Activated CD4-positive, alpha-beta T cell treated with anti-CD3 and anti-CD28 coated beads, Interleukin-10, Interleukin-2, amounts not matched to agents 100 ng/mL and 50 ng/mL, durations not matched to agents 16 hours and 8 hours (primary cell): ENCODE data around the gene SNAI1.
"Not testable (repeated sequence)": the region's sequence is repeated elsewhere in the genome, so short reads cannot be mapped to it uniquely, and the experiment has no call there.

Experiments
- DNase-seq: peaks from one replicate; pipeline ENCODE4 v3.0.0-alpha.2; 2020

Gene SNAI1

GRCh38 chr20:49964964-49965780 lies 17.6 kb upstream of the SNAI1 start:
- DNase-seq: peak; percentile 31

- DNase-seq: no peak
Measured at GRCh38 chr20:49965781-49966305, 16.9 kb upstream of the SNAI1 start.

GRCh38 chr20:49966861-49967260 lies 15.9 kb upstream of the SNAI1 start:
- no peak for DNase-seq

GRCh38 chr20:49969234-49969633 lies 13.5 kb upstream of the SNAI1 start:
- no peak for DNase-seq

GRCh38 chr20:49969946-49970345 lies 12.8 kb upstream of the SNAI1 start:
- DNase-seq: no peak

GRCh38 chr20:49970498-49970897 lies 12.3 kb upstream of the SNAI1 start:
- DNase-seq: no peak

- no peak for DNase-seq
Measured at GRCh38 chr20:49973981-49974380, 8.8 kb upstream of the SNAI1 start.

GRCh38 chr20:49976542-49976941 lies 6.2 kb upstream of the SNAI1 start:
- no peak for DNase-seq

- DNase-seq: not testable (repeated sequence)
Measured at GRCh38 chr20:49977740-49978139, 5.0 kb upstream of the SNAI1 start.

- DNase-seq: no peak
Measured at GRCh38 chr20:49978685-49979029, 4.1 kb upstream of the SNAI1 start.

GRCh38 chr20:49979030-49979832 lies 3.5 kb upstream of the SNAI1 start:
- DNase-seq: peak; percentile 67

GRCh38 chr20:49980140-49981008 lies 2.4 kb upstream of the SNAI1 start:
- no peak for DNase-seq

GRCh38 chr20:49981218-49982071 lies 1.3 kb upstream of the SNAI1 start:
- no peak for DNase-seq

GRCh38 chr20:49982072-49982345 lies 771 bp upstream of the SNAI1 start:
- DNase-seq: no peak

GRCh38 chr20:49983123-49983847 lies 505 bp downstream of the SNAI1 start:
- DNase-seq: no peak

- no peak for DNase-seq
Measured at GRCh38 chr20:49983848-49984408, 1.1 kb downstream of the SNAI1 start.

GRCh38 chr20:49984426-49985153 lies 1.8 kb downstream of the SNAI1 start:
- no peak for DNase-seq

GRCh38 chr20:49985157-49985556 lies 2.4 kb downstream of the SNAI1 start:
- no peak for DNase-seq

GRCh38 chr20:49985617-49986016 lies 2.8 kb downstream of the SNAI1 start:
- no peak for DNase-seq

- DNase-seq: no peak
Measured at GRCh38 chr20:49986049-49986448, 3.3 kb downstream of the SNAI1 start.
